ELR (cell line): ENCODE results near the gene HP1BP3.
"Not testable (repeated sequence)": the region's sequence is repeated elsewhere in the genome, so short reads cannot be mapped to it uniquely, and the experiment has no call there.

Experiments used
- DNase-seq: peaks from one replicate; pipeline ENCODE4 v3.0.0-alpha.2; 2015; ENCODE audit warnings: low read depth

HP1BP3 gene

DNA sequence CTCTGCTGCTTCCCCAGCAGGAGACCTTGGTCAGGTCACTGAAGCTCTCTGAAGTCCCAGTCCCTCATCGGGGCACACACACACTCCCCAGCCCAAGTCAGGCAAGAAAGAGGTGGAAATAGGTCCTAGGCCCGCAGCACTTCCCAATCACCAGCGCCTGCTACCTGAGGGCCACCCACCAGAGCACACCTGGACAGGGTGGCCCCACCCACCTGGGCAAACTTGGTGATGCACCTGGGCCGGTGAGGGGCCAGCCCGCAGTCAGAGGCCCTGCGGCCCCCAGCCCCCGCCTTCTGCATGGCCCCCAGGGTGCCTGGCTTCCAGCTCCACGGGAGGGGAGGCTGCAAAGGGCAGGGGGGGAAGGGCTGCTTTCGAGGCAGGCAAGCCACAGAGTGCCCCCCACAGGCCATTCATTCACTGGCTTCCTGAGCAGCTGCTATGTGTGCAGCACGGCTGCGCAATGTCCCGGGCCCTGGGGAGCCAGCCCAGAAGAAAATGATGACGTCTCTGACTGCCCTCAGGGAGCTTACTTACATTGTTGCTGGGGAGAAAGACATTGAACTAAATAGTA lies 59.3 kb downstream of the HP1BP3 start:
- DNase-seq = no peak

DNA sequence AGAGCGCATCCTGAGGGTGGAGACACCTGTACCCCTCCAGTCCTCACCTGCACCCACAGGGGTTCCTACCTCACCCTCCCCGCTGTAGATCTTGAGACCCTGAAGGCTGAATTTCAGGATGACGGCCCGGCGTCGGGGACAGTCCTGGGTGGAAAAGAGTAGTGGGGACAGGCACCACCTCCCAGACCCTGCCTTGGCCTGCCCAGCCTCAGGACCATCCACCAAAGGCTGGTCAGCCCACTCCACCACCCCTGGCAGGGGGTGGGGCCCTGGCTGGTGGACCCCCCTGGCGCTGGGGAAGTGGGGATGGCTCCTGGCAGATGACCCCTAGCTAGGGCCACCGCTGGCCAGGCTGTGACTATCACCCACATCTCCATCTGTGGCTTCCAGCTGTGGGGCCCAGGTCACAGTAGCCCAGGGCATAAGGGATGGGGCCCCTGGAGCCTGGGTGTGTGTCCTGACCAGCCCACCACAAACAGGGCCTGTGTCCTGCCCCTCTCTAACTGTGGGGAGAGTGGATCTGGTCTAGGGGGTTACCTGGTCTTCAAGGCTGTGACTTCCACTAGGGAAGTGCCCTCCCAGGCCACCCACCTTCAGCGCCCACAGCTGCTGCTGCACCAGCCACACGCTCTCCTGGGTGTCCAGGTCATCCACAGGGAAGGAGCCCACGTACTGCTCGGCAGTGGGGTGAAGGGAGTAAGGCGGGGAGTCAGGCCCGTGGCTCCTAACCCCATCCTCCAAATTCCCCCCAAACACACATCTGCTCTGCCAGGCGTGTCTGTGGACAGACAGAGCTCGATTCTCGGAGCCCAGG lies 60.0 kb downstream of the HP1BP3 start:
- DNase-seq = no peak

DNA sequence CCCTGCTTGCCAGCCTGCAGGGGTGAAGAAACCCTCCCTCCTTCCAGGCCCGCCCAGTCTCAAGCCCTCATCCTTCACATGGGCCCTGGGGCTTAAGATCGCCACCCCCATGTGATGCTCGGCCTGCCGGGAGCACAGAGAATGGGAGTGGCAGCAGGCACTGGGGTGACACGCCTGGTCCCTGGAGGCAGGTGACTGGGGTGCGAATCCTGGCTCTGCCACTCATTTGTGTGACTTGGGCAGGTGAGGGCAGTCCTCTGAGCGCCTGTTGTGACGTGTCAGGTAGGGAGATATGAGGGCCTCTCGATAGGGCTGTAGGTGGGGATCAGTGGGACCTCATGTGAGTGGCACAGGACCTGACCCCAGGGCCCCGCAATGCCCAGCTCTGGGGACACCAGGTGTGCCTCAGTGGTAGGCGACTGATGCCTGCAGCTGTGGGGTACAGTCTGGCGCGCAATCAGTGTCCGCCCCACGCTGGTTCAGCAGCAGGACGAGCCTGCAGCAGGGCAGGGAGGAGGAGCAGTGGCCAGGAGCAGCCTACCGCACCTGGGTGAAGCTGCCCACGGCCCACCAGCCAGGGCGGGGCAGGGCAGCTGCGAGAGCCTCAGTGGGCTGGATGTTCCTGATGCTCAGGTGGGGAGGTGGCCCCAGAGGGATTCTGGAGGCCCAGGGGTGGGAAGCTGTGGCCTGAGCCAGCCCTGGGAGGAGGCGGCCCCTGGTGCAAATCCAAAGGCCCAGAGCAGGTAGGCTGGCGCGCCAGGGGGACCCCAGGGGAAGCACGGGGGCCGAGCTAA lies 60.8 kb downstream of the HP1BP3 start:
- no peak for DNase-seq

DNA sequence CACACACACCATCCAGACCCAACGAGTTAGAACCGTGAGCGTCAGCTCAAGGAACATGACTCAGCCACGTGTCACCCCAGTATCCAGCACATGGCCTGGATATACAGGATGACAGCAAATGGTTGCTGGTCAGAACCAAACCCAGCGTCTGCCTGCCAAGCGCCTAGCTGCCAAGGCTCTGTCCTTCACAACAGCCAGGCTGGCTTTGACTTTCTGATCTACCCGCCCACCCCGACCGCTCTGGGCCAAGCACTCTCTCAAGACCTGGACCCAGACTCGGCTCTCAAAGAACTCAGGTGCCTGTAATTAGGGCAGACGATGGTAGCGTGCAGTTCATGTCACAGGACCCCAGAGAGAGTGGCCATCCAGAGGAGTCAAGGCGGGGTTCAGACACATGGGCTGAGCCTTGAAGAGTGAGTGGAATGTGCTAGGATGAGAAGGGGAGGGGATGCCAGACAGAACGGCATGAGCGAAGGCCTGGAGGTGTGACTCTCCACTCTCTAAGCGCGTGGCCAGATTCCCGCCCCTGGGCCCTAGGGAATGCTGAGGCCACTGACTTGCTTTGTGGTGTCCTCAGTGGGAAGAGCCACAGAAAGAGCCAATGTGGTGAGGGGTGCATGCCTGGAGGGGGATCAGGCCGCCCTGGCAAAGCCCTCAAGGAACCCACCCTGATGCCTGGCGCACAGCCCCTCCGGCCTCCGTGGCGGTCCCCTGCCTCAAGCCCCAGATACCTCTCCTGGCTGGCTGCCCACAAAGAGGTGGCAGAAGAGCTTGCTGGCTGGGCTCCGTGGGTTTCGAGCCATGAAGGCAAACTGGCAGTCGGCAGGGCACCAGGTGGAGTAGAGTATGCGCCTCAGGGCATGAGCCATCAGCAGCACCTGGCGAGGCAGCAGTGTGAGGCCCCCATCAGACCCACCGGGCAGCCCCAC lies 61.7 kb downstream of the HP1BP3 start:
- DNase-seq = peak; percentile 88

DNA sequence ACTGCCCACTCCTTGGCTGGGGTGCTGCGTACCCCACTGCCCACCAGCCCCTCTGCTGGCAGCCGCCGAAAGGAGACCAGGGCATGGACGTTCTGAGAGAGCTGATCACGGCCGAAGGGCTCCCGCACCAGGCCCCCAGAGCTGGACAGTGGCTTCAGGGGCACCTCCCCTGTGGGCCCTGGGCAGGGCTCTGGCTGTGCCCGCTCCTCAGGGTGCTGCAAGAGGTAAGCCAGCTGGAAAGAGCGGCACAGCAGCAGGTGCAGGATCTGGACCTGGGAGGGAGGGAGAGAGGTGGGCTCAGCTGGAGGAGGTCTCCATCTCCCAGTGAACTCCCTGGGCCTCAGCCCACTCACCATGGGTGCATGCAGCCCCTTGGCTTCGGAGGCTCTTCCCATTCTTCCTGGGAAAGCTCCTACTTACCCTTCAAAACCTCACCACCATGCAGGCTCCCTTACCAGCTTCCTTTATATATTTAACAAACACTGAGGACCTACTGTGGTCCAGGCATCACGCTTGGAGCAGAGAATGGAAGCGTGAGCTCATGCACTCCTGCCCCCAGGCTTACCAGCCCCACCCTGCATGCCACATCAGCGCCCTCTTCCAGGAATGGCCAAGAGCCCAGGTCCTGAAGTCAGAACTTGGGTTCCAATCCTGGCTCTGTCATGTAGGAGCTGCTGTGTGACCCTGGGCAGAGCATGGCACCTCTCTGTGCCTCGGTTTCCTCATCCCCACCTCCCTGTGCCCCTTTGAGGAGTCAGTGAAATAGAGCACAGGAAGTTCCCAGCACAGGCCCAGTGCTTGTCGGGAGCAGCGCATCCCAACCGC lies 62.5 kb downstream of the HP1BP3 start:
- DNase-seq = no peak

DNA sequence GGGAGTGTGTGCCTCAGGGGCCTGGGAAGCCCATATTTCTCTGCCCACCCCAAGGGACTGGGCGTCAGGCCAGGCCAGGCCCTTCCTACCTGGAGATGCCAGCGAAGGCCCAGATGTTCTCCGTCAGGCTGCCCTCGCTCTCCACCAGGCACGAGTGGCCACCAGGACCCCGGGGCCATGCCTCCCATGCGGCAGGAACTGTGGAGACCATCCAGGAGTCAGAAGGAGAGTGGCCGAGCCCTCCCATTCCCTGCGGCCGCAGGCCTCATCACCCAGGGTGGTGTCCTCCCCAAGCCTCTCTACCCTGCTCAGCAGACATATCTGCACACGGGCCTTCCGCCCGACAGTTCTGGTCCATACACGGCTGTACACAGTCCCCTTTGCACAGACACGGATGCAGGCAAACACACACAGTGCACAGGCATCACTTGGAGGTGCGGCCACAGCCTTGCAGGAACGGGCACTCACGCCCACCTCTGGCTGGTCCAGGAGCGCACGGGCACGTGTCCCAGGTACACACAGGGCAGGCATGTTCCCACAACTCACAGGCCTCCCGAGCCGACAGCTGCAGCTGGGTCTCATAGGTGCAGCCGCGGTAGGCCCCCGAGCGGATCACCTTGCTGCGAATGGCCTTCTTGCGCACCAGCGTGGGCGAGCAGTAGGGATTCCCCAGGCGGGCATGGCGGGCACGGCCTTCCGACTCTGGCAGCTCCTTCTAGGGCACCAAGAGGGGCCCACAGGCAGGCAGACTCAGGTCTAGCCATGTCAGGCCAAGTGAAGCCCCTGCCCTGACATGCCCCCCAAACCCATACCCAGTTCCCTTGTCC lies 63.4 kb downstream of the HP1BP3 start:
- DNase-seq = no peak

DNA sequence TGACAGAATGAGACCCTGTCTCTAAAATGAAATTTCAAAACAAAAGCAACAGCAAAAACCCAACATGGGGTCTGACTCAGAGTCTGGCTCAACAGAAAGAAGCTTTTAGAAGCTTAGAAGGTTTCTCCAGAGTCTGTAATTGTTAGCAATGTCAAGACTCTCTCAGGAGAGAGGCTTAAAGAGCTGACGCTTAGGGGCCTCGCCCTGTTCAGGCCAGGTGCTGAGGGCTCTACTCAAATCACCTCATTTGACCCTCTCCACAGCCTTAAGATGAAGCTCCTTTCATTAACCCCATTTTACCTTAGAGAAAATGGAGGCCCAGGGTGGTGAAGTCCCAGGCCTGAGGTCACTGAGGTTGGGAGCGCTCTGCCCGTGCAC lies 64.0 kb downstream of the HP1BP3 start:
- DNase-seq = no peak

DNA sequence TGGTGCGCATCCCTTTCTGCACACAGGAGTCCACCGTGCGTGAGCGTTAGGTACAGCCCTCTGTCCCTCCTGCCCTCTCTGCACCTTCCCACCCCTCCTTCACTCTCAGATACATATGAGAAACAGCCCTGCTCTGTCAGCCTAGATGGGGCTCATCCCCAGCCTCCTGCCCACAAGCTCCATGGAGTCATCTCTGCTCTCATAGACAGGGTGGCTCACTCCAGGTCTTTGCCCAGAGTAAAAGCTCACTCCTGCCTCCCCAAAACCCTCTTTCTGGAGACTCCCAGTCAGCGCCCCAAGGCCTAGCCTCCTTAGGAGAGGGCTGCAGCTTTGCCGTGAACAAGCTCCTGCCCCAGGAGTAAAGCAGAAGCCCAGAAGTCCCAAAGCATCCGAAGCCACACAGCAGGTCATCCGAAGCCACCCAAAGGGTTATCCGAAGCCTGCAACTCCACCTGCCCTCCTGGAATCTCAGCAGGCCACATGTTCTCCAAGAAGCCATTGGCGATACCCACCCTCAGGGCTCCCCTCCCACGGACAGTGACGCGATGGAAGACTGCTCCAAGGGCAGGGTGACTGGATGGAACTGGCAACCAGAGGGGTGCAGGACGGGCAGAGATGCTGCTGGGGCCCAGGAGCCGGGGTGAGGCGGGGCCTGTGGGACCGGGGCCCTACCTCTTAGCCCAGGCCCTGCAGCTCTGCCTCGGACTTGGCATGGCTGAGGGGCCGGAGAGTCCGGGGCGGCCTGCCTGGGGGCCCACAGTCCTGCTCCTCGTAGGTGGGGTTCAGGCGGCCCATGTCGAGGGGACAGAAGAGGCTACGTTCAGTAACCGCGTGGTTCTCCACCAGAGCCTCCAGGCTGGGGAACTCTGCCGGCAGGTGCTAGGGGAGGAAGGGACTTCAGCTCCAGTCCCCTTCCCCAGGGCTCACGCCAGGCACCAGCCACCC lies 65.7 kb downstream of the HP1BP3 start:
- DNase-seq = no peak

DNA sequence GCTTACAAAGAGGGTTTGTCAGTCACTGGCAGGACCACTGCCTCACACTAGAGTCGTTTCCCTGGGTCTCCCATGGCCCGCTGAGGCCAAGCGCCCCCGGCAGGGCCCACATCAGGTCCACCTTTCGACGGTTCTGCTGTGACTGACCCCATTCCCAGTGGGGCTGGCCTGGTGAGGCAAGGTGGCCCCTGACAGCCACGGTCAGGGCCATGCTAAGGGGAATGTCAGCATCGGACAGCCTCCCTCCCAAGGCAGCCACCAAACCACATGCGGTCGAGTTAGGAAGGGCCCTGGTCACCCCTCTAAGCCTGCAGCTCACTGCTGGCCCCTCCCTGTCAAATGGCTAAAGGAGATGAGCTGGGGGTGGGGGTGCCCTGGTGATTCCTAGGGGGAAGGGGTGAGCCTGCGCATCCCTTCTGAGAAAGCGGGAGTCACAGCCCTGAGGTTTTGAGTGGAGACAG lies 66.4 kb downstream of the HP1BP3 start:
- DNase-seq = no peak

DNA sequence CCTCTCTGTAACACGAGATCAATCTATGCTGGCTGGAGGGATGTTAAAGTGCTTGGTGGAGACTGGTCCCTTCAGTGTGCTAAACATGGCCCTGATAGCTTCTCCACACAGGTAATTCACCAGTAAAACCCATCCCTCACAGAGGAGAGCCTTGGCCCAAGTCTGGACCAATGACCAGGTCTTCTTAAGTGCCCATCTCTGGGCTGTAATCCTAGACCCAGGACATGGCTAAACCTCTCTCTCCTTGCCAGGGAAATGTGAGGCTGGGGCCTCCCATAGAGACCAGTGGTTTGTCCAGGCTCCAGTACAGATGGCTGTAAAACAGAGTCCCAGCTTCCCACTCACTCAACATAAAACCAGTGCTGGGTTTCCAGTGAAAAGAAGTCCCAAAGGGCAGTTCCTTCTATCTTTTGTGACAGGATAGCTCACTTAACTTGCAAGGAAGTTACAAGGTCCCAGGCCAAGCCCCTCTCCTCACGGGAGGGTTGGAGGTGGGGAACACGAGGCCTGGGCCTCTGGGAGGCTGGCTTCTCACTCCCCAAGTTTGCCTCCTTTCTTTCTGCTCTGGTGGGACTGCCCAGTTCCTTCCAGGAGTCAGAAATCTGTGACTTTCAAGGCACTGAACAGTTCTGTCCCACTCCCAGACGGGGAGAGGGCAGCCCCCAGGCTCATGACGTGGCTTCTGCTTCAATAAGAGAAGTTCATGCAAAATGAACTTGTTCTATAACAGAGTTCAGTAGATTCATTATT lies 67.1 kb downstream of the HP1BP3 start:
- no peak for DNase-seq

DNA sequence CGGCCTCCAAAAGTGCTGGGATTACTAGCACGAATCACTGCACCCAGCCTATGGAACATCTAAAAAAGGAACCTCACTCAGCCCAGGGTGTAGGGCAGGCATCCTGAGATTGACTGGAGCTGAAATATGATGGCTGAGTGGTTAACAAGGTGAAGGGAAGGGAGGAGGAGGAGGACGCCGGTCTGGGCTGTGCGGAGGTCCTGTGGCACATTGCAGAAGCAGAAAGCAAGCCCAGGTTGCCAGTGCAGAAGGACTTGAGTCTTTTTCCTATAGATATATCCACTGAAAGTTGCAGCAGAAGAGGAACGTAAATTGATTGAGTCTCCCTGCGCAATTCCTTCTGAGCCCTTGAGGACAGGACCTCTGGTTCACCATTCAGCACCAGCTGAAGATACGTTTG lies 67.8 kb downstream of the HP1BP3 start:
- DNase-seq = no peak

DNA sequence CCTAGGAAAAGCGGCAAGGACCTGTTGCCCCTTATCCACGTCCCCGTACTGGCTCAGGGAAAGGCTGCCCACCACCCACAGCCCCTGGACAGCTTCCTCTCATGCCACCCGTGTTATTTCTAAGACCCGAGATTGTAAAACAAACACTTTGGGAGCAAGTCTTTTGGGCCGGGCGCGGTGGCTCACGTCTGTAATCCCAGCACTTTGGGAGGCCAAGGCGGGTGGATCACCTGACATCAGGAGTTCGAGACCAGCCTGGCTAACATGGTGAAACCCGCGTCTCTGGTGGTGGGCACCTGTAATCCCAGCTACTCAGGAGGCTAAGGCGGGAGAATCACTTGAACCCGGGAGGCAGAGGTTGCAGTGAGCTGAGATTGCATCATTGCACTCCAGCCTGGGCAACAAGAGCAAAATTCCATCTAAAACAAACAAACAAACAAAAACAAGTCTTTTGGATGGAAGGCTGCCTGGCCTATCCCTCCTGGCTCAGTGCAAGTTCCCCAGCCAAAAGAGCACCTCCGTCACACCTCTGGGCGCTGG lies 68.7 kb downstream of the HP1BP3 start:
- DNase-seq = not testable (repeated sequence)

DNA sequence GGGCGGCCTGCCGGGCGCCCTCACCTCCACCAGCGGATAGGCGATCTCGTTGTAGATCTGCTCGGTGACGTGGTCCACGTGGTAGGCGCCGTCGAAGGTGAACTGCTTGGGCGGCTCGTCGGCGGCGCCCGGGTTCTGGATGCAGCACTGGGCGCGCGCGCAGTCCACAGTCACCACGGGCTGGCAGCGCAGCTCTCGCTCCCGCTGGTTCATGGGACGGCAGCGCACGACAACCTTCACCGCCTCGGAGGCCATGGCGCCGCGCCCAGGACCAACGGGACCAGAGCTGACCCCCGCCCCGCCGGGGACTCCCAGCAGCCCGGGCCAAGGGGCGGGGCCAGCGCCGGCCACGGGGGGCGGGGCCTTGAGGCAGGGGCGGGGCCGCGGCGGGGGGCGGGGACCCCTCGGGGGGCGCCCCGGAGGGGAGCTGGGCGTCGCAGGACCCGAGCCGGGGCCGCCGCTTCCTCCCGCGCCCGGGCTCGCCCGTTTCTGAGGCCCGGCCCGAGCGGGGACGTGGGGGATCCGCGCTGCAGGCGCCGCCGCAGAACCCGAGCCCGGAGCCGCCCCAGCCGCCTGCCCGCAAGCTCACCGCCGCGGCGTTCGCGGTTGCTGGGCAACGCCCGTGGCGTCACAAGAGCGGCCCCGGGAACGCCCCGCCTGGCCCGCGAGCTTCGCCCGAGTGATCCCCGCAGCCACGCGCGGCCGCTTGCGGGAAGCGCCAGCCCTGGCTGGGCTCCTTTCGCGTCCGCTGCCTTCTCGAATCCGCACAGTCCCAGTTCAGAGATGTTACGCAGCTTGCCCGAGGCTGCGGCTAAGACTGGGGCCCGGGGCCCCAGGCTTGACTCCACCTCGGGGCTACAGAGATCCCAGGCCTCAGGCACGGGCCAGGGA lies 69.4 kb downstream of the HP1BP3 start, which contains the start of gene KIF17:
Gene KIF17, minus strand, starts transcription at position 556 of the 891 bp plus-strand sequence. Its CDS starts 301 bp downstream, at position 255.
- peak; percentile 74 for DNase-seq

DNA sequence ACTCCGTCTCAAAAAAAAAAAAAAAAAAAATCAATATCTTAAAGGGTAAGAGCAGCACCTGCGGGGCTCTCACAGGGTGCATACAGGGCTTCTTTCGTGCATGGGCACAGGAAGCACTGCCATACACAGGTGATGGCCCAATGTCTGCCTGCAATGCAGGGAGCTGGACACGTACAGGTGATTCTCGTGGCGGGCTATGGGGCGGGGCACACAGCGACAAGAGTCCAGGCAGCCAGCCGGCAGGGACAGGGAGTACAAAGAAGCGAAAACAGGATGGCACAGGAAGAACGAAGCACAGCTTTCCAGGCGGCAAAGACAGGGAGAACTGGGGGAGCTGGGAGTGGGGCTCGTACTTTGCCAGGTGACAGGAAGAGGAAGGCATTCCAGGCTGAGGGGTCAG lies 70.9 kb downstream of the HP1BP3 start:
- no peak for DNase-seq

DNA sequence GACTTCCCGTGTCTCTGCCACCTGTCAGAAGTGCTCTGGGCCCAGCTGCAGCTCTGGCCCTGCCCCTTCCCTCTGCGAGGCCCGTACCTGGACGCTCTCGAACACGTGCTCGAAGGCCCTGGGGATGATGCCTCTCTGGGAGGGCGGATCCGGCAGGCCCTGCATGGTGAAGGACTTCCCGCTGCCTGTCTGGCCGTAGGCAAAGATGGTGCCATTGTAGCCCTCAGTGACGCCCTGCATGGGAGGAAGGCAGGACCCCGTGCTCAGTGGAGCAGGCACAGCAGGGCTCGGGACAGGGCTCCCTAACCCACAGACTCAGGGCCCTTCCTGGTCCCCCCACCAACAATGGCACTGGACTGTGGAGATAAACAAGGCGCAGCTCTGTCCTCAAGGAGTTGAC lies 71.7 kb downstream of the HP1BP3 start:
- DNase-seq = no peak

DNA sequence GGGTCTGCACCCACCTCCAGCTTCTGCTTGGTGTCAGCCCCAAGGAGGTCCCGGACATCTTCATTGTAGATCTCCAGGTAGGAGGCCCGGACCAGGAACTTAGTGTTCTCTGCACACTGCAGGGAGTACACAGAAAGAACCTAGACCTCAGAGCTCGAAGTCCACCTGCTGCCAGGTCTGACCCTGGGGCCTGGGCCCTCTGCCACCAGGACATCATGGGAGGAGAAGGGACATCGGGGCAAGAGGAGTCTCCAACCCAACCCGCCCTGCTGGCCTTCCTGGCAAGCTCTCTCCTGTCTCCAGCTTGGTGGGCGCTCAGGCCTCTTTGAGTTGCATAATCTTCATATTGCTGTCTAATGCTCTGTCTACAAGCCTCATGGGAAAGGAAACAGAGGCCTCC lies 73.7 kb downstream of the HP1BP3 start:
- DNase-seq = no peak

DNA sequence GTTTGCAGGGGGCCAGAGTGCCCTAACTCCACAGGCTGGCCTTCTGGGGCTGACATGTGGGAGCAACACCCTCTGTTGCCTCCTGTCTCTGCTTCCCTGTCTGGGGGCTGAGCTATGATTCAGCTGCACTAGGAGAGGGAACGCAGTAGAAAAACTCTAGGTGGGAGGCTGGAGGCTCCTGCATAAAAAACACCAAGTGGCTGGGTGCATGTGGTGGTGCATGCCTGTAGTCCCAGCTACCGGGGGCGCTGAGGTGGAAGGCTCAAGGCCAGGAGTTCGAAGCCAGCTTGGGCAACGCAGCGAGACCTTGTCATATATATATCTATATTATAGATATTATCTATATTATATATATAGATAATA lies 74.9 kb downstream of the HP1BP3 start:
- no peak for DNase-seq
